GM21390 (cell line): ENCODE results near the gene TRA2B.

ENCODE experiments used
- ATAC-seq: cut with Tn5 transposase; IDR thresholded peaks from one replicate; pipeline ENCODE4 v1.9.1; 2021; ENCODE audit not compliant: unreplicated experiment

TRA2B gene

GRCh38 chr3:185881926-185882325 lies 55.9 kb downstream of the TRA2B start:
- ATAC-seq = no peak

- no peak for ATAC-seq
Observed at GRCh38 chr3:185880600-185880999, 57.2 kb downstream of the TRA2B start.

GRCh38 chr3:185878920-185879319 lies 58.9 kb downstream of the TRA2B start:
- ATAC-seq = no peak

GRCh38 chr3:185874119-185874518 lies 63.7 kb downstream of the TRA2B start:
- ATAC-seq = no peak

DNA sequence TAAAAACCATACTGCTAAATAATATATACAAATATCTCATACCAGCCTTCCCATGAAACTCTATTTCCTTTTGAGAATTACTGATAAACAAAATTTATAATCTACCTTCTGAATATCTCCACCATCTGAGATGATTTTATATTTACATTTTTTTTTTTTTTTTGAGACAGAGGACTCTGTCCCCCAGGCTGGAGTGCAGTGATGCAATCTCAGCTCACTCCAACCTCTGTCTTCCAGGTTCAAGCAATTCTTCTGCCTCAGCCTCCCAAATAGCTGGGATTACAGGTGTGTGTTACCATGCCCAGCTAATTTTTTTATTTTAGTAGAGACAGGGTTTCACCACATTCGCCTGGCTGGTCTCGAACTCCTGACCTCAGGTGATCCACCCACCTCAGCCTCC lies 70.2 kb downstream of the TRA2B start:
- ATAC-seq = no peak

GRCh38 chr3:185866995-185867394 lies 70.8 kb downstream of the TRA2B start:
- ATAC-seq = no peak

DNA sequence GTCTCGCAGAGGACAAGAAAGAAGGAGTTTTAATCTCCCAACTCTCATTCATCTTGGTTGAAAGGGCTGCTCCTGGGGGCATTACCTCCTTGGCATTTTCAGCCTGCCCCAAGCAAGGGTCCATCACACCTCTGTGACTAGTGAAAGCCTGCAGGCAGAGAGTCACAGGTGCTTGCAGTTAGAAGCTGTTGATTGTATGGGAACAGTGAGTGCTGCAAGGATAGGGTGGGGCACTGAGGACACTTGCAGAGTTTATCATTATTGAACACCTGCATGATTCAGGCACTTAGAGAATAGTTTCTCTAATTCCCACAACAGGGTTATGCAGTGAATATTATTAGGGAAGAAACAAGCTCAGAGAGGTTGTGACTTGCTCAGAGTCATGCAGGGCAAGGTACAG lies 71.3 kb downstream of the TRA2B start:
- ATAC-seq = no peak
